Liver (tissue), 3 donors: ENCODE results near the gene ALKAL2.

Source experiments
- YY1 ChIP-seq: IDR thresholded peaks from 2 replicates; pipeline ENCODE4 v1.6.1; 2016; ENCODE audit warnings: antibody characterized with exemption, mild to moderate bottlenecking
- TF ChIP-seq, protein P1 (sequence below): fragments of 150-350 bp; IDR thresholded peaks from 2 replicates; pipeline ENCODE4 v1.5.1; 2017; ENCODE audit warnings: improper control_type of control experiment, low read depth, low read length; ENCODE audit not compliant: missing input control
- TF ChIP-seq, protein P2 (sequence below): IDR thresholded peaks from 2 replicates; pipeline ENCODE4 v1.6.1; 2016; ENCODE audit warnings: antibody characterized with exemption
- TF ChIP-seq, protein P3 (sequence below): IDR thresholded peaks from 2 replicates; pipeline ENCODE4 v1.6.1; 2016; ENCODE audit warnings: antibody characterized with exemption, mild to moderate bottlenecking
- TF ChIP-seq, protein P4 (sequence below): IDR thresholded peaks from 2 replicates; pipeline ENCODE4 v1.6.1; 2016; ENCODE audit warnings: antibody characterized with exemption
- donor health status: healthy.
- donor health status: healthy.

DNA sequence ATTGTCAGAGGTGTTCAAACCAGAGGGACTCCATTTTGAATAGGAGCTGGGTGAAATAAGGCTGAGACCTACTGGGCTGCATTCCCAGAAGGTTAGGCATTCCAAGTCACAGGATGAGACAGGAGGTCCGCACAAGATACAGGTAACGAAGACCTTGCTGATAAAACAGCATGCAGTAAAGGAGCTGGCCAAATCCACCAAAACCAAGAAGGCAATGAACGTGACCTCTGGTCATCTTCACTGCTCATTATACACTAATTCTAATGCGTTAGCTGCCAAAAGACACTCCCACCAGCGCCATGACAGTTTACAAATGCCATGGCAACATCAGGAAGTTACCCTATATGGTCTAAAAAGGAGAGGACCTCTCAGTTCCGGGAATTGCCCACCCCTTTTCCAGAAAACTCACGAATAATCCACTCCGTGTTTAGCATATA lies 34.7 kb downstream of the ALKAL2 start:
- TF ChIP-seq YY1, result no peak
- TF ChIP-seq, protein P1, sequence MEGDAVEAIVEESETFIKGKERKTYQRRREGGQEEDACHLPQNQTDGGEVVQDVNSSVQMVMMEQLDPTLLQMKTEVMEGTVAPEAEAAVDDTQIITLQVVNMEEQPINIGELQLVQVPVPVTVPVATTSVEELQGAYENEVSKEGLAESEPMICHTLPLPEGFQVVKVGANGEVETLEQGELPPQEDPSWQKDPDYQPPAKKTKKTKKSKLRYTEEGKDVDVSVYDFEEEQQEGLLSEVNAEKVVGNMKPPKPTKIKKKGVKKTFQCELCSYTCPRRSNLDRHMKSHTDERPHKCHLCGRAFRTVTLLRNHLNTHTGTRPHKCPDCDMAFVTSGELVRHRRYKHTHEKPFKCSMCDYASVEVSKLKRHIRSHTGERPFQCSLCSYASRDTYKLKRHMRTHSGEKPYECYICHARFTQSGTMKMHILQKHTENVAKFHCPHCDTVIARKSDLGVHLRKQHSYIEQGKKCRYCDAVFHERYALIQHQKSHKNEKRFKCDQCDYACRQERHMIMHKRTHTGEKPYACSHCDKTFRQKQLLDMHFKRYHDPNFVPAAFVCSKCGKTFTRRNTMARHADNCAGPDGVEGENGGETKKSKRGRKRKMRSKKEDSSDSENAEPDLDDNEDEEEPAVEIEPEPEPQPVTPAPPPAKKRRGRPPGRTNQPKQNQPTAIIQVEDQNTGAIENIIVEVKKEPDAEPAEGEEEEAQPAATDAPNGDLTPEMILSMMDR, result no peak
- TF ChIP-seq, protein P2, sequence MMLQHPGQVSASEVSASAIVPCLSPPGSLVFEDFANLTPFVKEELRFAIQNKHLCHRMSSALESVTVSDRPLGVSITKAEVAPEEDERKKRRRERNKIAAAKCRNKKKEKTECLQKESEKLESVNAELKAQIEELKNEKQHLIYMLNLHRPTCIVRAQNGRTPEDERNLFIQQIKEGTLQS, result no peak
- TF ChIP-seq, protein P3, sequence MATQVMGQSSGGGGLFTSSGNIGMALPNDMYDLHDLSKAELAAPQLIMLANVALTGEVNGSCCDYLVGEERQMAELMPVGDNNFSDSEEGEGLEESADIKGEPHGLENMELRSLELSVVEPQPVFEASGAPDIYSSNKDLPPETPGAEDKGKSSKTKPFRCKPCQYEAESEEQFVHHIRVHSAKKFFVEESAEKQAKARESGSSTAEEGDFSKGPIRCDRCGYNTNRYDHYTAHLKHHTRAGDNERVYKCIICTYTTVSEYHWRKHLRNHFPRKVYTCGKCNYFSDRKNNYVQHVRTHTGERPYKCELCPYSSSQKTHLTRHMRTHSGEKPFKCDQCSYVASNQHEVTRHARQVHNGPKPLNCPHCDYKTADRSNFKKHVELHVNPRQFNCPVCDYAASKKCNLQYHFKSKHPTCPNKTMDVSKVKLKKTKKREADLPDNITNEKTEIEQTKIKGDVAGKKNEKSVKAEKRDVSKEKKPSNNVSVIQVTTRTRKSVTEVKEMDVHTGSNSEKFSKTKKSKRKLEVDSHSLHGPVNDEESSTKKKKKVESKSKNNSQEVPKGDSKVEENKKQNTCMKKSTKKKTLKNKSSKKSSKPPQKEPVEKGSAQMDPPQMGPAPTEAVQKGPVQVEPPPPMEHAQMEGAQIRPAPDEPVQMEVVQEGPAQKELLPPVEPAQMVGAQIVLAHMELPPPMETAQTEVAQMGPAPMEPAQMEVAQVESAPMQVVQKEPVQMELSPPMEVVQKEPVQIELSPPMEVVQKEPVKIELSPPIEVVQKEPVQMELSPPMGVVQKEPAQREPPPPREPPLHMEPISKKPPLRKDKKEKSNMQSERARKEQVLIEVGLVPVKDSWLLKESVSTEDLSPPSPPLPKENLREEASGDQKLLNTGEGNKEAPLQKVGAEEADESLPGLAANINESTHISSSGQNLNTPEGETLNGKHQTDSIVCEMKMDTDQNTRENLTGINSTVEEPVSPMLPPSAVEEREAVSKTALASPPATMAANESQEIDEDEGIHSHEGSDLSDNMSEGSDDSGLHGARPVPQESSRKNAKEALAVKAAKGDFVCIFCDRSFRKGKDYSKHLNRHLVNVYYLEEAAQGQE, result no peak
- TF ChIP-seq, protein P4, sequence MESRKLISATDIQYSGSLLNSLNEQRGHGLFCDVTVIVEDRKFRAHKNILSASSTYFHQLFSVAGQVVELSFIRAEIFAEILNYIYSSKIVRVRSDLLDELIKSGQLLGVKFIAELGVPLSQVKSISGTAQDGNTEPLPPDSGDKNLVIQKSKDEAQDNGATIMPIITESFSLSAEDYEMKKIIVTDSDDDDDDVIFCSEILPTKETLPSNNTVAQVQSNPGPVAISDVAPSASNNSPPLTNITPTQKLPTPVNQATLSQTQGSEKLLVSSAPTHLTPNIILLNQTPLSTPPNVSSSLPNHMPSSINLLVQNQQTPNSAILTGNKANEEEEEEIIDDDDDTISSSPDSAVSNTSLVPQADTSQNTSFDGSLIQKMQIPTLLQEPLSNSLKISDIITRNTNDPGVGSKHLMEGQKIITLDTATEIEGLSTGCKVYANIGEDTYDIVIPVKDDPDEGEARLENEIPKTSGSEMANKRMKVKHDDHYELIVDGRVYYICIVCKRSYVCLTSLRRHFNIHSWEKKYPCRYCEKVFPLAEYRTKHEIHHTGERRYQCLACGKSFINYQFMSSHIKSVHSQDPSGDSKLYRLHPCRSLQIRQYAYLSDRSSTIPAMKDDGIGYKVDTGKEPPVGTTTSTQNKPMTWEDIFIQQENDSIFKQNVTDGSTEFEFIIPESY, result no peak
